CD4-positive, alpha-beta T cell (primary cell): ENCODE results near the gene OGFOD1. TPM values are rescaled to one million over a fixed set of nuclear protein-coding genes. Genes with fewer than 3 reads are reported as not detected.

Experiments
- ATAC-seq: fragments of 200-7000 bp; cut with Tn5 transposase; one replicate; pipeline ENCODE4 v1.10.0; 2022; ENCODE audit warnings: mild to moderate bottlenecking; ENCODE audit not compliant: poor library complexity
- CTCF ChIA-PET: fragments of 350-600 bp; sonication (Branson Sonifier 250); formaldehyde crosslinking; loops from one replicate; lab custom pipeline; 2021; ENCODE audit warnings: antibody characterized with exemption, inconsistent platforms; lab: Charles Lee
- POLR2A ChIA-PET: fragments of 350-600 bp; sonication (Branson Sonifier 250); formaldehyde crosslinking; loops from one replicate; lab custom pipeline; 2021; ENCODE audit warnings: antibody characterized with exemption, inconsistent platforms; lab: Charles Lee
- DNase-seq, 14 experiments: peaks; one replicate each; pipeline ENCODE4 v3.0.0-alpha.2; 2013 to 2020; ENCODE audit warnings: mixed read lengths in 2 of 14
- H3K27ac ChIP-seq, 2 donors: one replicate each; pipeline versions ENCODE4 v1.5.1 to v1.7.0; 2013; ENCODE audit warnings: low read length in 2 of 2, low read depth in 1 of 2, mild to moderate bottlenecking in 1 of 2
- H3K27me3 ChIP-seq, 2 experiments: 1 replicate in 1 of 2; 2 replicates in 1 of 2; pipeline versions ENCODE4 v1.6.1 to v1.7.0; 2013; ENCODE audit warnings: low read length in 2 of 2, control low read depth in 1 of 2, mild to moderate bottlenecking in 1 of 2, moderate library complexity in 1 of 2; ENCODE audit not compliant: insufficient read depth in 2 of 2, control insufficient read depth in 1 of 2
- H3K36me3 ChIP-seq: one replicate; pipeline ENCODE4 v1.6.1; 2013; ENCODE audit warnings: low read length, control low read depth; ENCODE audit not compliant: insufficient read depth
- H3K4me1 ChIP-seq: one replicate; pipeline ENCODE4 v1.6.1; 2013; ENCODE audit warnings: low read length, control low read depth; ENCODE audit not compliant: insufficient read depth
- H3K4me3 ChIP-seq: one replicate; pipeline ENCODE4 v1.5.1; 2013; ENCODE audit warnings: mild to moderate bottlenecking, low read length, moderate library complexity
- H3K9me3 ChIP-seq, 2 experiments: 1 replicate in 1 of 2; 2 replicates in 1 of 2; pipeline versions ENCODE4 v1.6.1 to v1.7.0; 2013; ENCODE audit warnings: low read length in 2 of 2, mild to moderate bottlenecking in 2 of 2, control low read depth in 1 of 2, moderate library complexity in 1 of 2; ENCODE audit not compliant: control insufficient read depth in 1 of 2, insufficient read depth in 1 of 2
- H3K27ac Mint-ChIP-seq: one replicate; pipeline ENCODE4 v1.8.0; 2020; ENCODE audit warnings: mixed read lengths
- H3K27me3 Mint-ChIP-seq: one replicate; pipeline ENCODE4 v1.8.0; 2021; ENCODE audit warnings: mixed read lengths
- H3K36me3 Mint-ChIP-seq: one replicate; pipeline ENCODE4 v1.8.0; 2021; ENCODE audit warnings: low read depth, mixed read lengths
- H3K4me1 Mint-ChIP-seq: one replicate; pipeline ENCODE4 v1.8.0; 2021; ENCODE audit warnings: low read depth, mixed read lengths
- H3K4me3 Mint-ChIP-seq: one replicate; pipeline ENCODE4 v1.8.0; 2020; ENCODE audit warnings: mild to moderate bottlenecking, mixed read lengths
- H3K9me3 Mint-ChIP-seq: one replicate; pipeline ENCODE4 v1.8.0; 2020; ENCODE audit warnings: mixed read lengths
- intact Hi-C, 2 experiments: fragments of 100-400 bp; cut with DNase I in 1 of 2; cut with micrococcal nuclease in 1 of 2; formaldehyde crosslinking; loops; one replicate each; pipeline versions ENCODE4 v1.15.1 to v1.9.0; 2023 to 2025; cut with DNase I, micrococcal nuclease
- polyA plus RNA-seq, 2 donors: library from polyadenylated mRNA; unstranded; fragments of 120-200 nt; gene quantifications; one replicate each; pipeline ENCODE4 v1.2.1, GENCODE V29; 2013
- total RNA-seq, 174 experiments: library from RNA in 2 of 174; stranded (reverse) in 2 of 174; gene quantifications; one replicate each; pipeline ENCODE4 v1.2.3 and lab custom pipeline; 2021 to 2026
- TF ChIP-seq, protein P1 (sequence below): fragments of 200-600 bp; IDR thresholded peaks from one replicate; pipeline ENCODE4 v1.8.0; 2022; ENCODE audit warnings: antibody characterized with exemption, mild to moderate bottlenecking

The OGFOD1 gene
- total RNA-seq (10 to 100 TPM; 14.6 to 14.8 TPM), total RNA-seq (lab: John Stamatoyannopoulos, UW) (24.5 to 156 (median 65.0) reads per million in 172 experiments)
- 35.9 TPM for polyA plus RNA-seq (2013, experiment 1 of 2)
- 40.0 TPM for polyA plus RNA-seq (2013, experiment 2 of 2)

DNA sequence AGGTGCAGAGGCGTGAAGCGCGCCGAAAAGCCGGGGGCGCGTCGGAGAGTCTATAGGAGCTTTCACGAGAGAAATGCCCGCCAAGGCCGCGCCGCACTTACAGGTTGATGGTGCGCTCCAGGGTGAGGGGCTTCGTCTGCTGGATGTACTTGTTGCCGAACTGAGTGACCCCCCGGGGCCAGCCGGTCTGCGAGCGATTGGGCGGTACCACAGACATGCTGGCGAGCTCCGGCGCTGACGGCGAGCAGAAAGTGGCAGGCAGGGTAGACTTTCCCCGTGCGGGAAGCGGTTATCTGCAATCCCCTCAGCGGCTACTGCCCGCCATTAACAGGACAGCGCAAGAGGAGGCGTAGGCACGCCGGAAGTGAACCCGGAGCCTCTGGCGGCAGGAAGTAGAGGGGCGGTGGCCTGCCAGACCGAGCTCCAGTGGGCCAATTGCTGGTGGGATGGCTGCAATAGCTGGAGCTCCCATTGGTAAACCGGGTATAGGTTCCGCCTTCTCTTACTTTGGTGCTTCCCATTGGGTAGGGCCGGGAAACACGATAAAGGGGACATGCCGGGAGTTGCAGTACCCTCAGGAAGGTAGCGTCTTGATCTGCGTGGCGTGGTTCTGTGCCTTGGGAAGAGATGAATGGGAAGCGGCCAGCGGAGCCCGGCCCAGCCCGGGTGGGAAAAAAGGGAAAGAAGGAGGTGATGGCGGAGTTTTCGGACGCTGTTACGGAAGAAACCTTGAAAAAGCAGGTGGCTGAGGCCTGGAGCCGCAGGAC is at the start of gene OGFOD1, which contains the start of gene NUDT21:
OGFOD1 (plus strand) TSS at position 569 of the 767 bp plus-strand sequence; CDS start at position 628, 59 bp downstream.
NUDT21 (minus strand) TSS at position 347 of the 767 bp plus-strand sequence; CDS start at position 217, 130 bp downstream.
- H3K4me1 ChIP-seq: peaks cover 20% of the 10 kb centered on the region
- POLR2A ChIA-PET: interaction anchor here (0.6 to 1.4 kb wide), 18 partner anchors 9 to 735 kb away, joined by 3 to 11 read pairs (median 4); partner anchors contain the start of genes BBS2, HERPUD1, MT2A and PSME3IP1
- Mint-ChIP-seq H3K27me3 (no peaks in the 10 kb centered on the region), H3K4me1 (peaks cover 70% of the 10 kb centered on the region), H3K9me3 (no peaks in the 10 kb centered on the region), H3K36me3 (peaks cover 68% of the 10 kb centered on the region), H3K27ac (peak within 1 kb of the TSS; percentile 83), H3K4me3 (peak within 1 kb of the TSS; percentile 92)
- H3K27me3 ChIP-seq: no peaks in the 10 kb centered on the region
- H3K4me3 ChIP-seq: peak within 1 kb of the TSS; percentile 91
- peak within 1 kb of the TSS; percentile 58 to 80 for H3K27ac ChIP-seq
- DNase-seq (peak; percentile 81 to 98 (median 88)), ATAC-seq (peak; percentile 98)
- TF ChIP-seq, protein P1, sequence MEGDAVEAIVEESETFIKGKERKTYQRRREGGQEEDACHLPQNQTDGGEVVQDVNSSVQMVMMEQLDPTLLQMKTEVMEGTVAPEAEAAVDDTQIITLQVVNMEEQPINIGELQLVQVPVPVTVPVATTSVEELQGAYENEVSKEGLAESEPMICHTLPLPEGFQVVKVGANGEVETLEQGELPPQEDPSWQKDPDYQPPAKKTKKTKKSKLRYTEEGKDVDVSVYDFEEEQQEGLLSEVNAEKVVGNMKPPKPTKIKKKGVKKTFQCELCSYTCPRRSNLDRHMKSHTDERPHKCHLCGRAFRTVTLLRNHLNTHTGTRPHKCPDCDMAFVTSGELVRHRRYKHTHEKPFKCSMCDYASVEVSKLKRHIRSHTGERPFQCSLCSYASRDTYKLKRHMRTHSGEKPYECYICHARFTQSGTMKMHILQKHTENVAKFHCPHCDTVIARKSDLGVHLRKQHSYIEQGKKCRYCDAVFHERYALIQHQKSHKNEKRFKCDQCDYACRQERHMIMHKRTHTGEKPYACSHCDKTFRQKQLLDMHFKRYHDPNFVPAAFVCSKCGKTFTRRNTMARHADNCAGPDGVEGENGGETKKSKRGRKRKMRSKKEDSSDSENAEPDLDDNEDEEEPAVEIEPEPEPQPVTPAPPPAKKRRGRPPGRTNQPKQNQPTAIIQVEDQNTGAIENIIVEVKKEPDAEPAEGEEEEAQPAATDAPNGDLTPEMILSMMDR: no peak
- intact Hi-C loops: loop anchor here in 1 of 2 experiments (5.0 kb wide), 3 partner anchors 66 to 1746 kb away; partner anchors contain the start of genes CSNK2A2 and NUP93
- H3K36me3 ChIP-seq: peaks cover 40% of the 10 kb centered on the region
- CTCF ChIA-PET: interaction anchor here (1.0 kb wide), 1 partner anchor 251 kb away, joined by 3 read pairs; no protein-coding TSS in a partner anchor
- H3K9me3 ChIP-seq: no peaks in the 10 kb centered on the region

DNA sequence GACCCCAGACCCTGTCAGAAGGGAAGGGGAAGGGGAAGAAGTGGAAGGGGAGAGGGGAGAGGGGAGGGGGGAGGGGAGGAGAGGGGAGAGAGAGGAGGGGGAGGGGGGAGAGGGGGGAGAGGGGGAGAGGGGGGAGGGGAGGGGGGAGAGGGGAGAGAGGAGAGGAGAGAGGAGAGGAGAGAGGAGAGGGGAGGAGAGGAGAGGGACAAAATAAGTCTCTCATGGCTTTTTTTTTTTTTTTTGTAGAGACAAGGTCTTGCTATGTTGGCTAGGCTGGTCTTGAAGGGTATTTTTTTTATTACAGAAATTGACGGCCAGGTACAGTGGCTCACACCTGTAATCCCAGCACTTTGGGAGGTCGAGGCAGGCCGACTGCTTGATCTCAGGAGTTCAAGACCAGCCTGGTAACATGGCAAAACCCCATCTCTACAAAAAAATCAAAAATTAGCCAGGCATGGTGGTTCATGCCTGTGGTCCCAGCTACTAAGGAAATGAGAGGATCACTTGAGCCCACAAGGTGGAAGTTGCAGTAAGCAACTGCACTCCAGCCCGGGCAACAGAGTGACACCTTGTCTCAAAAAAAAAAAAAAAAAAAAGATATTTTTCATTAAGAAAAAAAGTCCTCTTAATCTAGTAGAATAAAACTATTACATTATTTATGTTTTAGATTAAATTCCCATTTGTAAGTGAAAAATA is 45.2 kb upstream of the OGFOD1 start:
- no peak overlapping the region for H3K4me3 ChIP-seq
- no peaks in the 10 kb centered on the region for H3K27me3 ChIP-seq
- Mint-ChIP-seq H3K9me3 (no peaks in the 10 kb centered on the region), H3K27ac (no peak overlapping the region), H3K36me3 (peaks cover 72% of the 10 kb centered on the region), H3K4me3 (no peak overlapping the region), H3K4me1 (no peaks in the 10 kb centered on the region), H3K27me3 (no peaks in the 10 kb centered on the region)
- TF ChIP-seq, protein P1: no peak
- no peaks in the 10 kb centered on the region for H3K4me1 ChIP-seq
- H3K9me3 ChIP-seq: no peaks in the 10 kb centered on the region
- POLR2A ChIA-PET: no interaction called here
- DNase-seq (no peak), ATAC-seq (no peak)
- CTCF ChIA-PET: no interaction called here
- peaks cover 65% of the 10 kb centered on the region for H3K36me3 ChIP-seq
- no peak overlapping the region for H3K27ac ChIP-seq
- intact Hi-C loops: no loop called here

DNA sequence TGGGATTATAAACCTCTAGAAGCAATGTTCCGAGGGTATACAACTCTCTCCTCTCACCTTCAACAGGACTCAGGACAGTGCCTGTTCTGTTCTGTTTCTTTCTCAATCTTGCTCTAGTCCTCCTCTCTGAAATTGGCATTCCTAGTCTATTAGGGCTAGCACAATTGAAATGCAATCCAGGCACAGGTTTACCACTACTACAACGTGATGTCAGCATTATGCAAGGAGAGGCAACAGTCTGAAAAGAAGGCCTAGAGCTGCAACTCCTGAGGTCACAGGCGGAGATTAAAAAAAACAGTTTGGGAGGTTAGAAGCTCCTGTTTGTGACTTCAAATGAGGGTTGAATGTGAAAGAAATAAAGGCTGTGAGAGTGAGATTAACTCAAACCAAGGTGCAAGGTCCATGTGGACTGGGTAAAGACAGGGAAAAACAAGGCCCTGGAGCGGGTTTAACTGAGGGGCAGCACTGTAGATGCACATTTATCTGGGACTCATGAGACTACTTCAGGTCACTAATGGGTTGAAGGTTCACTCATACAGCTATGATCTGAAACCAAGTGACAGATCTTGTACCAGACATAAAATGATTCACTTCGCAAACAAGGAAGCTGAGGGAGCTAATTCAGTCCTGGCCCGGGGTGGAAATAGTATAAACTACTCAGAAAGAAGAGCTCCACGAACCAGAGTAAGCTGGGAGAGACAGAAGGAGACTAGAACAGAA is 42.8 kb upstream of the OGFOD1 start:
- DNase-seq (no peak), ATAC-seq (no peak)
- TF ChIP-seq, protein P1: no peak
- Histone ChIP-seq H3K27ac (no peak overlapping the region), H3K27me3 (no peaks in the 10 kb centered on the region), H3K4me1 (no peaks in the 10 kb centered on the region), H3K36me3 (peaks cover 58% of the 10 kb centered on the region), H3K4me3 (no peak overlapping the region), H3K9me3 (no peaks in the 10 kb centered on the region)
- H3K36me3 Mint-ChIP-seq: peaks cover 77% of the 10 kb centered on the region
- no peaks in the 10 kb centered on the region for H3K9me3 Mint-ChIP-seq
- CTCF ChIA-PET: no interaction called here
- H3K27ac Mint-ChIP-seq: peak overlapping the region; percentile 1
- H3K27me3 Mint-ChIP-seq: no peaks in the 10 kb centered on the region
- H3K4me1 Mint-ChIP-seq: no peaks in the 10 kb centered on the region
- H3K4me3 Mint-ChIP-seq: no peak overlapping the region
- POLR2A ChIA-PET: no interaction called here
- intact Hi-C loops: no loop called here
